Omental fat pad (tissue), 4 donors: ENCODE results near the gene SNRPA. TPM values are rescaled to one million over a fixed set of nuclear protein-coding genes. Genes with fewer than 3 reads are reported as not detected.

ENCODE experiments used
- ATAC-seq: fragments of 150-250 bp; one replicate; pipeline ENCODE4 v1.9.1; 2016; ENCODE audit warnings: mild to moderate bottlenecking, moderate library complexity; ENCODE audit not compliant: low FRiP score
- DNase-seq: peaks from one replicate; pipeline ENCODE4 v3.0.0-alpha.2; 2019; ENCODE audit warnings: low spot score
- total RNA-seq, 4 donors: library from RNA; depleted of rRNA; stranded (reverse); fragments of >200 nt; gene quantifications; one replicate each; pipeline ENCODE4 v1.1.0, GENCODE V29; 2016
- TF ChIP-seq, protein P1 (sequence below), 3 donors: fragments of 450-650 bp; IDR thresholded peaks; one replicate each; pipeline ENCODE4 v1.5.1; 2016 to 2017; ENCODE audit warnings: antibody characterized with exemption in 3 of 3, mild to moderate bottlenecking in 3 of 3, moderate library complexity in 2 of 3

Gene SNRPA
- total RNA-seq, 4 donors from 2014 or later, result 34.8 to 46.8 (median 41.0) TPM

DNA sequence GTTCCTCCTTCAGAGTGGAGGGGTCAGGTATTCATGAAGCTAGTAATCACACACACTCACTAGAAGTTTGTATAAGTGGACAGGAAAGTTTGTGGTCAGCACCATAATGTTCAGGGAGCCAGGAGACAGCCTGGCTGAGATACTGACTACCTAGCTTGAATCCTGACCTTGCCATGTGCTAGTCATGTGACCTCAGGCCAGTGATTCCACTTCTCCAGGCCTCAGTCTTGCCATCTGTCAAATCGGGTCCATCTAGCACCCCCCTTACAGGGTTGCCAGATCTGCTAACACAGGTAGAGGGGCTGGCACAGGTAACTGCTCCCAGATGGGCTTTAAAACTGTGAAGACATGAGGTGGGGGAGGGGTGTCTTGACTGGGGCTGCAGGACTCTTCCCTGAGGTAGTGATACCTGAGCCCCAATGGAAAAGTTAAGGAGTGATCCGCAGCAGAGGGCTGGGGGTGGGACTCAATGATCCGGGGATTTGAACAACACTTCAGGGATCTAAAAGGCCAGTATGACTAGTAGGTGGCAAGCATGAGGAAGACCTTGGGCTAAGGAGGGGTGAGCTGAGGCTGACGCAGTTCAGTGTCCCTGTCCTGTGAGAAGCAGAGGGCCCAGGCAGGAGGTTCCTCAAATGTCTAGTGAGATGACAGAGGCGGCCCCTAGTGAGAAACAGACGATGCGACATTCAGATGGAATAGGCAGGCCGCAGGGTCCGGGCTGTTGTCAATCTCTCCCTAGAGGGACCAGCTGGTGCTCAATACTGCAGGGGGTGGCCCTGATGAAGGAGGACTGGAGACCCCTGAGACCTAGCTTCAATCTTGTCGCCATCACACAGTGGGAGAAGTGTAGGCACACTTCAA, 9.2 kb upstream of the SNRPA start:
- TF ChIP-seq, protein P1, sequence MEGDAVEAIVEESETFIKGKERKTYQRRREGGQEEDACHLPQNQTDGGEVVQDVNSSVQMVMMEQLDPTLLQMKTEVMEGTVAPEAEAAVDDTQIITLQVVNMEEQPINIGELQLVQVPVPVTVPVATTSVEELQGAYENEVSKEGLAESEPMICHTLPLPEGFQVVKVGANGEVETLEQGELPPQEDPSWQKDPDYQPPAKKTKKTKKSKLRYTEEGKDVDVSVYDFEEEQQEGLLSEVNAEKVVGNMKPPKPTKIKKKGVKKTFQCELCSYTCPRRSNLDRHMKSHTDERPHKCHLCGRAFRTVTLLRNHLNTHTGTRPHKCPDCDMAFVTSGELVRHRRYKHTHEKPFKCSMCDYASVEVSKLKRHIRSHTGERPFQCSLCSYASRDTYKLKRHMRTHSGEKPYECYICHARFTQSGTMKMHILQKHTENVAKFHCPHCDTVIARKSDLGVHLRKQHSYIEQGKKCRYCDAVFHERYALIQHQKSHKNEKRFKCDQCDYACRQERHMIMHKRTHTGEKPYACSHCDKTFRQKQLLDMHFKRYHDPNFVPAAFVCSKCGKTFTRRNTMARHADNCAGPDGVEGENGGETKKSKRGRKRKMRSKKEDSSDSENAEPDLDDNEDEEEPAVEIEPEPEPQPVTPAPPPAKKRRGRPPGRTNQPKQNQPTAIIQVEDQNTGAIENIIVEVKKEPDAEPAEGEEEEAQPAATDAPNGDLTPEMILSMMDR (IDR thresholded peaks at IDR 0.05), result no peak
- ATAC-seq (peak; percentile 2), DNase-seq (no peak)

DNA sequence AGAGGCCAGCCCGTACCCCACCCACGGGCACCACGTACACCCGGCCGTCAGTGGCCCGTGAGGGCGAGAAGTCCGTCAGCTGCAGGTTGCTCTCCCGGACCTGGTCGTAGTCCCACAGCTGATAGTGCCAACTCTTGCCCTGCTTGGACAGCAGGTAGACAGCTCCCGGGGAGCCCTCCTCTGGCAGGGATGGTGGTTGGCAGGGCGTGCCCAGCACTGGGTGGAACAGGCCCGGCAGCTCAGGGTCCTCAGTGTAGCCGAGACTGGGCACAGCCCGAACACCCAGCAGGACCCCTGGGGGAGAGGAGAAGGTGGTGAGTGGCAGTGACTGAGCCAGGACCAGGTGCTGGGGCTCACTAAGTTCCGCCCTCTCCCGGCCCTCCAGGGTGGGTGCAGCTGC, 8.5 kb upstream of the SNRPA start:
- TF ChIP-seq, protein P1 (IDR thresholded peaks at IDR 0.05), result no peak
- ATAC-seq, result peak; percentile 8

DNA sequence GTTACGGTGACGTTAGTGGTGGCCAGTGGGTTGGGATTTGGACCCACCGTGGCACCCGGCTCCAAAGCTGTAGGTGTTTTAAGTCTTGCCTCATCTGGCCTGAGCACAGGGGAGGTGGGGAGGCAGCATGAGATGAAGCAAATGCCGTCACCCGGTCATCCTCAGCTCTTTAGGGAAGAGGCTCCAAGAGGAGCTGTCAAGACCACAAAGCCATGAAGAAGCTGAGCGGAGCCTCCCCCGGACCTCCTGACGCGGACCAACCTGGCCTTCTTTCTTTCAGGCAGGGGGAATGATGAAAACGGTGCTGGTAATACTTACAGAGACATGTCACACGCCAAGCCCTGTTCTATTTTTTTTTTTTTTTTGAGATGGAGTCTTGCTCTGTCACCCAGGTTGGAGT, 8.1 kb upstream of the SNRPA start:
- DNase-seq (no peak), ATAC-seq (no peak)
- TF ChIP-seq, protein P1 (IDR thresholded peaks at IDR 0.05), result no peak

More for the DNA sequence above, 8.5 kb upstream of the SNRPA start:
- DNase-seq, result no peak

DNA sequence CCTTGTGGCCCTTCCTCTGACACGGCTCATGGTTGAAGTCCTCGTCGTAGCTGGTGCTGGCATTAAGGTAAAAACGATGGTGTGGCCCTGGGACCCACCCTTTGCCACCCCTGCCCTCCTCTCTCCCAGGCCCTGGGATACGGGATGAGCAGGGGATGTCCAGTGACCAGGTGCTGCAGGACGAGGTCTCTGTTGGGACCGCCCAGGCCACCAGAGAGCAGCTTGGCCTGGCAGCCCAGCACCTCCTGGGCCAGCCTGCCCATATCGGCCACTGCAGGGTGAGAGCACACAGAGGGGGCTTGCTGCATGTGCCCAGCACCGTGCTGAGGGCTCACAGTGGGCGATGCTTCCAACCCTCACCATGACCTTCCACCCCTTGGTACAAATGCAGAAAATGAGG, 7.1 kb upstream of the SNRPA start:
- ATAC-seq (no peak), DNase-seq (no peak)
- TF ChIP-seq, protein P1 (IDR thresholded peaks at IDR 0.05), result no peak

DNA sequence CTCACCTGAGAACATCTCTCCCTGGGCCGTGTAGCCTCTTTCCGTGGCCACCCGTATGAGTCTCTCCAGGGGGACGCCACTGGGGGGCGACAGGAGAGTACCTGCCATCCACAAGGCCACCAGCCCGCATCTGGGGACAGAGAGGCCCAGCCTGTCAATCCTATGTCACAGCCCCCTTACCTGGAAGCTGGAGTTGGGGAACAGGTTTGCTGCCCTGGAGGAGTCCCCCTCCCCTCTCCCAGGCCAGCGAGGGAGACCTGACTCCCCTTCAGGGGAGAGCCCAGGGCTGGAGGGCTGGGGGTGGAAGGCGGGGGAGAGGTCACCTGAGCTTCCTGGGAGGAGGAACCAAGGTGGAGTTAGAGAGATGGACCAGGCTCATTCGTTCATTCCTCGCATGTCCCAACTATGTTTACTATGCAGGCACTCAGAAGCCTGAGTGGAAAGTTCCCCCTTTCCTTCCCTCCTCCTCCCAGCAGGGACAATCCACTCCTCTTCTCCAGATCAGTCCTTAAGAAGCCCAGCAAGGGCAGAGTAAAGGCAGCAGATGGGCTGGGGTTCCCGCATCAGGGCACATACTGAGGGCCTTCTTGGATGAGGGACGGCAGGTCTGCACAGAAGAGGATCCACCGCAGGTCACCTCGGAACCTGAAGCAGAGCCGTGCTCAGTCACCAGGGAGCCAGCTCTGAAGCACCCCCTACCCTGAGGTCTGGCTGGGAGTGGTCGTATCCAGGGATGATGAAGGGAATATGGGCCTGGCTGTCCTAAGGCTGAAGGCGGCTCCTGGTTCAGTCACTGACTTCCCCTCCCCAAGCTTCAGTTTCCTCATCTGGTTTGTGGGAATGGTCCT, 6.2 kb upstream of the SNRPA start:
- no peak for DNase-seq
- ATAC-seq, result peak; percentile 17
- TF ChIP-seq, protein P1 (IDR thresholded peaks at IDR 0.05), result no peak

DNA sequence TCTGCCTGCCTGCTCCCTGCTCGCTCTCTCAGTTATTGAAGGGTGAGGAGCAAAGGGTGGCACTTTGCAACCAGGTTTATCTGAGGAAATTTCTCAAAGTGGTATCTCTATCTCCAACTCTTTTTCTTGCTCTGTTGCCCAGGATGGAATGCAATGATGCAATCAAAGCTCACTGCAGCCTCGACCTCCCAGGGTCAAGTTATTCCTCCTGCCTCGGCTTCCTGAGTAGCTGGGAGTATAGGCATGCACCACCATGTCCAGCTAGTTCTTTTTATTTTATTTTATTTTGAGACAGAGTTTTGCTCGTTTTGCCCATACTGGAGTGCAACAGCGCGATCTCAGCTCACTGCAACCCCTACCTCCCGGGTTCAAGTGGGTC, 5.6 kb upstream of the SNRPA start:
- TF ChIP-seq, protein P1 (IDR thresholded peaks at IDR 0.05), result no peak
- DNase-seq, result no peak
- ATAC-seq, result no peak
